ENCODE results near the gene C15orf39.
"Not testable (repeated sequence)": the region's sequence is repeated elsewhere in the genome, so short reads cannot be mapped to it uniquely, and the experiment has no call there.

C15orf39 gene

GRCh38 chr15:75161917-75162414, 39.7 kb upstream of the C15orf39 start:
- no CpG with 5 or more reads among the region's 4 CpGs for WGBS (ENCODE audit: insufficient coverage, insufficient read length)
- no peaks in the 10 kb centered on the region for H3K4me1 ChIP-seq (ENCODE audit: control insufficient read depth, insufficient read depth, low read length)
- H3K9me3 ChIP-seq (ENCODE audit: control insufficient read depth, insufficient read depth, low read length), result no peaks in the 10 kb centered on the region
- no peak overlapping the region for H3K4me3 ChIP-seq (ENCODE audit: low read length)
- H3K27ac ChIP-seq (ENCODE audit: low read length), result no peak overlapping the region
- DNase-seq (ENCODE audit: low read depth, low spot score), result no peak
- H3K27me3 ChIP-seq (ENCODE audit: control insufficient read depth, insufficient read depth, low read length), result no peaks in the 10 kb centered on the region
- H3K36me3 ChIP-seq (ENCODE audit: control insufficient read depth, insufficient read depth, low read length), result no peaks in the 10 kb centered on the region

- Histone ChIP-seq H3K27me3 (ENCODE audit: control insufficient read depth, insufficient read depth, low read length) (no peaks in the 10 kb centered on the region), H3K9me3 (ENCODE audit: control insufficient read depth, insufficient read depth, low read length) (no peaks in the 10 kb centered on the region), H3K4me3 (ENCODE audit: low read length) (no peak overlapping the region), H3K36me3 (ENCODE audit: control insufficient read depth, insufficient read depth, low read length) (no peaks in the 10 kb centered on the region), H3K27ac (ENCODE audit: low read length) (no peak overlapping the region), H3K4me1 (ENCODE audit: control insufficient read depth, insufficient read depth, low read length) (no peaks in the 10 kb centered on the region)
- no peak for DNase-seq (ENCODE audit: low read depth, low spot score)
- no CpG with 5 or more reads among the region's 3 CpGs for WGBS (ENCODE audit: insufficient coverage, insufficient read length)
Measured at GRCh38 chr15:75163150-75163564, 38.5 kb upstream of the C15orf39 start.

- WGBS (ENCODE audit: insufficient coverage, insufficient read length), result no CpG with 5 or more reads among the region's 4 CpGs
- H3K27ac ChIP-seq (ENCODE audit: low read length), result no peak overlapping the region
- H3K4me1 ChIP-seq (ENCODE audit: control insufficient read depth, insufficient read depth, low read length), result no peaks in the 10 kb centered on the region
- DNase-seq (ENCODE audit: low read depth, low spot score), result no peak
- H3K36me3 ChIP-seq (ENCODE audit: control insufficient read depth, insufficient read depth, low read length), result no peaks in the 10 kb centered on the region
- no peaks in the 10 kb centered on the region for H3K27me3 ChIP-seq (ENCODE audit: control insufficient read depth, insufficient read depth, low read length)
- H3K4me3 ChIP-seq (ENCODE audit: low read length), result no peak overlapping the region
- no peaks in the 10 kb centered on the region for H3K9me3 ChIP-seq (ENCODE audit: control insufficient read depth, insufficient read depth, low read length)
Measured at GRCh38 chr15:75164625-75165350, 36.9 kb upstream of the C15orf39 start.

GRCh38 chr15:75166489-75167063, 35.1 kb upstream of the C15orf39 start:
- DNase-seq (ENCODE audit: low read depth, low spot score); H3K4me1 ChIP-seq (ENCODE audit: control insufficient read depth, insufficient read depth, low read length); H3K27me3 ChIP-seq (ENCODE audit: control insufficient read depth, insufficient read depth, low read length); H3K27ac ChIP-seq (ENCODE audit: low read length); H3K9me3 ChIP-seq (ENCODE audit: control insufficient read depth, insufficient read depth, low read length); H3K4me3 ChIP-seq (ENCODE audit: low read length); H3K36me3 ChIP-seq (ENCODE audit: control insufficient read depth, insufficient read depth, low read length): not testable (repeated sequence)
- WGBS (ENCODE audit: insufficient coverage, insufficient read length), result no CpG with 5 or more reads among the region's 8 CpGs

- no peaks in the 10 kb centered on the region for H3K27me3 ChIP-seq (ENCODE audit: control insufficient read depth, insufficient read depth, low read length)
- no peaks in the 10 kb centered on the region for H3K36me3 ChIP-seq (ENCODE audit: control insufficient read depth, insufficient read depth, low read length)
- no peak for DNase-seq (ENCODE audit: low read depth, low spot score)
- H3K4me1 ChIP-seq (ENCODE audit: control insufficient read depth, insufficient read depth, low read length), result no peaks in the 10 kb centered on the region
- no peak overlapping the region for H3K4me3 ChIP-seq (ENCODE audit: low read length)
- WGBS (ENCODE audit: insufficient coverage, insufficient read length), result no CpG with 5 or more reads among the region's 5 CpGs
- no peaks in the 10 kb centered on the region for H3K9me3 ChIP-seq (ENCODE audit: control insufficient read depth, insufficient read depth, low read length)
- H3K27ac ChIP-seq (ENCODE audit: low read length), result no peak overlapping the region
Measured at GRCh38 chr15:75167588-75168350, 33.9 kb upstream of the C15orf39 start.

- H3K4me1 ChIP-seq (ENCODE audit: control insufficient read depth, insufficient read depth, low read length), result no peaks in the 10 kb centered on the region
- no CpG with 5 or more reads among the region's 4 CpGs for WGBS (ENCODE audit: insufficient coverage, insufficient read length)
- no peaks in the 10 kb centered on the region for H3K36me3 ChIP-seq (ENCODE audit: control insufficient read depth, insufficient read depth, low read length)
- no peak overlapping the region for H3K4me3 ChIP-seq (ENCODE audit: low read length)
- DNase-seq (ENCODE audit: low read depth, low spot score), result no peak
- no peaks in the 10 kb centered on the region for H3K9me3 ChIP-seq (ENCODE audit: control insufficient read depth, insufficient read depth, low read length)
- no peak overlapping the region for H3K27ac ChIP-seq (ENCODE audit: low read length)
- H3K27me3 ChIP-seq (ENCODE audit: control insufficient read depth, insufficient read depth, low read length), result no peaks in the 10 kb centered on the region
Measured at GRCh38 chr15:75168374-75168773, 33.3 kb upstream of the C15orf39 start.

- Histone ChIP-seq H3K27me3 (ENCODE audit: control insufficient read depth, insufficient read depth, low read length) (no peaks in the 10 kb centered on the region), H3K36me3 (ENCODE audit: control insufficient read depth, insufficient read depth, low read length) (no peaks in the 10 kb centered on the region), H3K4me1 (ENCODE audit: control insufficient read depth, insufficient read depth, low read length) (no peaks in the 10 kb centered on the region), H3K9me3 (ENCODE audit: control insufficient read depth, insufficient read depth, low read length) (no peaks in the 10 kb centered on the region), H3K4me3 (ENCODE audit: low read length) (no peak overlapping the region), H3K27ac (ENCODE audit: low read length) (no peak overlapping the region)
- no peak for DNase-seq (ENCODE audit: low read depth, low spot score)
- WGBS (ENCODE audit: insufficient coverage, insufficient read length), result no CpG with 5 or more reads among the region's 1 CpG
Measured at GRCh38 chr15:75170203-75170602, 31.5 kb upstream of the C15orf39 start.

GRCh38 chr15:75170711-75171341, 30.9 kb upstream of the C15orf39 start:
- Histone ChIP-seq H3K27me3 (ENCODE audit: control insufficient read depth, insufficient read depth, low read length) (no peaks in the 10 kb centered on the region), H3K4me3 (ENCODE audit: low read length) (no peak overlapping the region), H3K4me1 (ENCODE audit: control insufficient read depth, insufficient read depth, low read length) (no peaks in the 10 kb centered on the region), H3K9me3 (ENCODE audit: control insufficient read depth, insufficient read depth, low read length) (no peaks in the 10 kb centered on the region), H3K36me3 (ENCODE audit: control insufficient read depth, insufficient read depth, low read length) (no peaks in the 10 kb centered on the region), H3K27ac (ENCODE audit: low read length) (no peak overlapping the region)
- no CpG with 5 or more reads among the region's 6 CpGs for WGBS (ENCODE audit: insufficient coverage, insufficient read length)
- no peak for DNase-seq (ENCODE audit: low read depth, low spot score)

- no peak for DNase-seq (ENCODE audit: low read depth, low spot score)
- H3K4me3 ChIP-seq (ENCODE audit: low read length), result no peak overlapping the region
- no peaks in the 10 kb centered on the region for H3K36me3 ChIP-seq (ENCODE audit: control insufficient read depth, insufficient read depth, low read length)
- no CpG with 5 or more reads among the region's 5 CpGs for WGBS (ENCODE audit: insufficient coverage, insufficient read length)
- H3K27me3 ChIP-seq (ENCODE audit: control insufficient read depth, insufficient read depth, low read length), result no peaks in the 10 kb centered on the region
- H3K27ac ChIP-seq (ENCODE audit: low read length), result no peak overlapping the region
- H3K4me1 ChIP-seq (ENCODE audit: control insufficient read depth, insufficient read depth, low read length), result no peaks in the 10 kb centered on the region
- H3K9me3 ChIP-seq (ENCODE audit: control insufficient read depth, insufficient read depth, low read length), result no peaks in the 10 kb centered on the region
Measured at GRCh38 chr15:75171408-75171807, 30.3 kb upstream of the C15orf39 start.

- WGBS (ENCODE audit: insufficient coverage, insufficient read length), result no CpG with 5 or more reads among the region's 6 CpGs
- DNase-seq (ENCODE audit: low read depth, low spot score), result no peak
Measured at GRCh38 chr15:75172284-75172820, 29.3 kb upstream of the C15orf39 start.

More at GRCh38 chr15:75172284-75172820, 29.3 kb upstream of the C15orf39 start:
- H3K36me3 ChIP-seq (ENCODE audit: control insufficient read depth, insufficient read depth, low read length), result no peaks in the 10 kb centered on the region
- H3K27me3 ChIP-seq (ENCODE audit: control insufficient read depth, insufficient read depth, low read length), result no peaks in the 10 kb centered on the region
- H3K4me1 ChIP-seq (ENCODE audit: control insufficient read depth, insufficient read depth, low read length), result no peaks in the 10 kb centered on the region
- H3K4me3 ChIP-seq (ENCODE audit: low read length), result no peak overlapping the region
- no peaks in the 10 kb centered on the region for H3K9me3 ChIP-seq (ENCODE audit: control insufficient read depth, insufficient read depth, low read length)
- H3K27ac ChIP-seq (ENCODE audit: low read length), result no peak overlapping the region
